GM18502 (cell line): ENCODE measurements around the gene RALB.

Experiments used
- ATAC-seq: cut with Tn5 transposase; IDR thresholded peaks from one replicate; pipeline ENCODE4 v1.9.1; 2021; ENCODE audit warnings: mild to moderate bottlenecking; ENCODE audit not compliant: unreplicated experiment, poor library complexity

Gene RALB

DNA sequence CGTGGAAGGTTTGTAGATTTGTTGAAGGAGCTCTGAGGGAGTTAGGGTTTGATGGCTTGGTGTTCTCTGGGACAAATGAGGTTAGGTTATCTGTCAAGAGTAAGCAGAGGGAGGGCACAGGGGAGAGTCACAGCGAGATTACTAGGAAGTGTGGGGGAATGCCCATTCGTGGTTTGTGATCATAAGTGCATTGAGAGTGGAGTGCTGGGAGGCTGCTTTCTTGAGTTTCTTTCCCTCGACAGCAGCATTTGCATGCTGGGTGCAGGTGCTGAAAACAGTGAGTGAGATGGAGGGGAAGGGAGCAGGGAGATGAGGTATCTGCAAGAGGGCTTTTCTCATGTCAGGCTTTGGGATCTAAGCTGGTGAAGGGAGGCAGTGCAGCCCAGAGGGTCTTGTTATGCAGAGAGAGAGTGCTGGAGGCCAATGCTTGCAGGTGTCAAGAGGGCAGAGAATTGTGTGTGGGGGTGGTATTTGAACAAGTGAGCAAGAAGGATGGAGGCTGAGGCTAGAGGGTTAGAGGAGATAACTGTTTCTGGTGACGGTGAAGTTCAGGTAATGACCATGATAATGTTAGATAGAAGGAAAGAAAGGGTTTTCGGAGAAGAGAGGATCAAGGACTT, 8.8 kb downstream of the RALB start:
- ATAC-seq = peak; percentile 86

DNA sequence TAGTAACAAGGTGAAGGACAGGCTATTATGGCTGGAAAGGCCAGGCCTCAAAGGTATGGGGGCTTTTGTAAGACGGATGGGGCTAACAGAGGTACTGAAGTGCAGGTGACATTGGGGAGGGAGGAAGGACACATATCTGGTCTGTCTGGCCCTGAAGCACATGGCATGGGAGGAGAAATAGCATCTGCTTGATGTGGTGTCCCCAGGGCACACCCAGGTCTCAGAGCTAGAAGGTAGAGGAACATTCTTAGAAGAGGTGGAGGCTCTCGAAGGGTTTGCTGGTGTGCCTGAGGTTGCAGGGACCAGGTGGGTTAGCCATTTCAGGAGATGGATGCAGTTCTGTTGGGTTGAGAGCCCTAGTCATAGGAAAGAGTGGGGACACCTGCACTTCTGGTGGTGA, 9.5 kb downstream of the RALB start:
- ATAC-seq = no peak

DNA sequence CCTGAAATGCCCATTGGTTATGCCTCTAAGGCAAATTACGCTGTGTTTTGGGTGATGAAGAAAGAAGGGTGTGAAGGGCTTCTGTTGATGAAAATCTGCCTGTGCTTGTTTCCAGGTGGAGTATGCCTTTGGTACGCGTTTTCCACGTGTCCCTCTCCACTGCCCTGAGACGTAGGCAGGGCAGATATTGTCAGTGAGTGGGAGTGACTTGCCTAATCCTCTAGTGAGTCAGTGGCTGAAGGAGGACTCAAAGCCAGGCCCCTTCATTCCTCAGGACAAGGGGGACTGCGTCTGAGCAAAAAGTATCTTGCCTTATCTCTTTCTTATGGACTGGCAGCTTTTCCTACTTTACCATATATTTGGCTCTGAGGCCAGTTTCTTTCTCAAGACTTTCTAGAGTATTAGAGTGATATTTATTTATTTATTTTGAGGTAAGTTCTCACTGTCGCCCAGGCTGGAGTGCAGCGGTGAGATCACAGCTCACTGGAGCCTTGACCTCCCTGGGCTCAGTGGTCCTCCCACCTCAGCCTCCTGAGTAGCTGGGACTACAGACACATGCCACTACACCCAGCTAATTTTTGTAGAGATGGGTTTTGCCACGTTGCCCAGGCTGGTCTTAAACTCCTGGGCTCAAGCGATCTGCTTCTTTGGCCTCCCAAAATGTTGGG, 10.2 kb downstream of the RALB start:
- ATAC-seq = no peak

DNA sequence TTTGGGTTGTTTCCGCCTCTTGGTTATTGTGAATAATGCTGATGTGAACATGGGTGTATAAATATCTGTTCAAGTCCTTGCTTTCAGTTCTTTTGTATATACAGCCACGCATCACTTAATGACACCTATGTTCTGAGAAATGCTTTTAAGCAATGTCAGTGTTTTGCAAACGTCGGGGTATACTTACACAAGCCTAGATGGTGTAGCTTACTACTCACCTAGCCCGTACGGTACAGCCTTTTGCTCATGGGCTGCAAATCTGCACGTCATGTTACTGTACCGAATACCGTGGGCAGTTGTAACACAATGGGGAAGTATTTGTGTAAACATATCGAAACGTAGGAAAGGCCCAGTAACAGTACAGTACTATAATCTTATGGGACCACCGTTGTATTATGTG, 12.4 kb downstream of the RALB start:
- peak; percentile 48 for ATAC-seq

DNA sequence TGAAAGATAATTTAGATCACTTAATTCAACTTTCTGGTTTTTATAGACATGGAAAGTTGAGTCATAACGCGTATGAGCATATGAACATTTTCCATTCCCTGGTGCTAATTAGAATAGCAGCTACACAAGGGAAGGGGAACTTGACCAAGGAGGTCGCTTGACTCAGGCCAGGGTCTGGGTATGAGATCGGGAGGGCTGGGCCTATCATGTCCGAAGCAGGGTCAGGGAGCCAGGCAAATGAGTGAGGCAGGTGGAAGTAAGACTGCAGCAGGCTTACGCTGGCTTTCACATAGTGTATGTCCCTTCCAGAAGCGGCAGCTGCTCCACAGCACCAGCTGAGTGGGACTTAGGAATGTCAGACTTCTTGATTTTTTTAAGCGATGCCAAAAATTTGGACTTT, 14.7 kb downstream of the RALB start:
- ATAC-seq = no peak

DNA sequence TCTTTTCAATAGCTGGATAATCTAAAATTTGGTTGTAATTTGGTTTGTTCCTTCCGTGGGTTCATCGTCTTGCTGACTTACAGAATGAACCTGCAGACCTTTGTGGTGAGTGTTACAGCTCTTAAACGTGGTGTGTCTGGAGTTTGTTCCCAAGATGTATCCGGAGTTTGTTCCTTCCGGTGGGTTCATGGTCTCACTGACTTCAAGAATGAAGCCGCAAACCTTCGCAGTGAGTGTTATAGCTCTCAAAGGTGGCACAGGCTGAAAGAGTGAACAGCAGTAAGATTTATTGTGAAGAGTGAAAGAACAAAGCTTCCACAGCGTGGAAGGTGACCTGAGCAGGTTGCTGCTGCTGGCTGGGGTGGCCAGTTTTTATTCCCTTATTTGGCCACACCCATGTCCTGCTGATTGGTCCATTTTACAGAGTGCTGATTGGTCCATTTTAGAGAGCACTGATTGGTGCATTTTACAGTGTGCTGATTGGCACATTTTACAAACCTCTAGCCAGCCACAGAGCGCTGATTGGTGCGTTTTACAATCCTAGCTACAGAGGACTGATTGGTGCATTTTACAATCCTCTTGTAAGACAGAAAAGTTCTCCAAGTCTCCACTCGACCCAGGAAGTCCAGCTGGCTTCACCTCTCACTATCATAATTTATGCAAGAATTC, 16.6 kb downstream of the RALB start:
- no peak for ATAC-seq

DNA sequence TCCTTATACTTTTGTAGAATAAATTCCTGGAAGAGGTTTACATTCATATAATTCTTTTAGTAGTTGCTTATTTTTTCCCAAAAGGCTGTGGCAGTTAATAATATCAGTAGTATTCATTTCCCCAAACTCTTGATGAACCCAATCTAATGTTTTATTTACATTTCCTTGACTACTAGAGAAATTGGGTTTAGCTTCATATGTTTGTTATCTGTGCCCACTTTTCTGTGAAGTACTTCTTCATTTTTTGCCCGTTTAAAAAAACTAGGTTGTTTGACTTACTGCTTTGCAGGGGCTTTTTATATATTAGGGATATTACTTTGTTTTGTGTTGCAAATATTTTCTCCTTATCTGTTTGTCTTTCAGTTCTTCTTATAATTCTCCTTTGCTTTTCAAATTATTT, 17.2 kb downstream of the RALB start:
- no peak for ATAC-seq

DNA sequence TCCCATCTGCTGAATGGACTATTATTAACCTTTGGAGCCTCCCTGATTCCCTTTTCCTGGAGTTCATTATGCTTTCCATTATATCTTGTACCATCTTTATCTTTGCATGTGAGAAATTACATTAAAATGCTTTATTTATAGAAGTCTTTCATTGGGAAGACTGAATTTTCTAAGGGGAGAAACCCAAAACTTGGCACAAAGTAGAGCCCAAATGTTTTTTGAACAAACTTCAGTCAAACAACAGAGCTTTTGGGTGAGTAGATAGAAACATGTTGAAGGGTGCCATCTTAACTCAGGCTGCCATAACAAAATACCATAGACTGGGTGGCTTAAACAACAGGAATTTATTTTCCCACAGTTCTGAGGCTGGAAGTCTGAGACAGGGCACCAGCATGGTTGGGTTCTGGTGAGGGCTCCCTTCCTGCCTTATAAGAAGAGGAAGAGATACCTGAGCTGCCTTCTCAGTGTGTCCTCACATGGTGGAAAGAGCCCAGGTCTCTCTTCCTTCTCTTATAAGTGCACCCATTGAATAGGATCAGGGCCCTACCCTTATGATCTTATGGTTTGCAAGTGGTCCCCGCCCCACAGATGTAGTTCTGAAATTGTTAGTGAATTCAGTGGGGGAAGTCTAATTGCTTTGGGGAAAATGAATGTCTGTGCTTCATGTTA, 19.2 kb downstream of the RALB start:
- no peak for ATAC-seq

DNA sequence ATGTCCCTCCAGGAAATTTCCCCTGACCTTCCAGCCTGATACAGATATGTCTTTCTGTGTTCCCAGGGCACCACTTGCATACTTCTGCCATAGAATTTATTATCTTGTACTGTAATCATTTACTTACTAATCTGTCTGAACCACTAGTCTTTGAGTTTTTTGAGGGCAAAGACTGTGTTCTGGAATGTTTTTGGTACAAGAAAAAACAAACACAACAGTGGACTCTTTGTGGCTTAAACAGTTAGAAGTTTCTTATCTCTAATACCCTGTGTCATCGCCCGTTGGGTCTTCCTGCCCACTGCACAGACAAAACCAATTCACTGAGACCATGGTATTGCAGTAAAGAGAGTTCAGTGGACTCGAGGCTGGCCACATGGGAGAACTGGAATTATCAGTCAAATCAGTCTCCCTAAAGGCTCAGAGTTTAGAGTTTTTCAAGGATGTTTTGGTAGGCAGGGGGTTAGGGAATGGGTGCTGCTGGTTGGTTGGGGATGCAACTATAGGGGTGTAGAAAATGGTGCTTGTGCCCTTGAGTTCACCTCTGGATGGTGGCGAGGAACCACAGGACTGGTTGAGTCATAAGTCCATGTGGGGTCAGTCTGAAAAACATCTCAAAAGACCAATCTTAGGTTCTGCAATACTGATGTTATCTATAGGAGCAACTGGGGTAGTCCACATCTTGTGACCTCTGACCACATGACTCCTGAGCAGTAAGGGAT, 20.3 kb downstream of the RALB start:
- ATAC-seq = no peak

DNA sequence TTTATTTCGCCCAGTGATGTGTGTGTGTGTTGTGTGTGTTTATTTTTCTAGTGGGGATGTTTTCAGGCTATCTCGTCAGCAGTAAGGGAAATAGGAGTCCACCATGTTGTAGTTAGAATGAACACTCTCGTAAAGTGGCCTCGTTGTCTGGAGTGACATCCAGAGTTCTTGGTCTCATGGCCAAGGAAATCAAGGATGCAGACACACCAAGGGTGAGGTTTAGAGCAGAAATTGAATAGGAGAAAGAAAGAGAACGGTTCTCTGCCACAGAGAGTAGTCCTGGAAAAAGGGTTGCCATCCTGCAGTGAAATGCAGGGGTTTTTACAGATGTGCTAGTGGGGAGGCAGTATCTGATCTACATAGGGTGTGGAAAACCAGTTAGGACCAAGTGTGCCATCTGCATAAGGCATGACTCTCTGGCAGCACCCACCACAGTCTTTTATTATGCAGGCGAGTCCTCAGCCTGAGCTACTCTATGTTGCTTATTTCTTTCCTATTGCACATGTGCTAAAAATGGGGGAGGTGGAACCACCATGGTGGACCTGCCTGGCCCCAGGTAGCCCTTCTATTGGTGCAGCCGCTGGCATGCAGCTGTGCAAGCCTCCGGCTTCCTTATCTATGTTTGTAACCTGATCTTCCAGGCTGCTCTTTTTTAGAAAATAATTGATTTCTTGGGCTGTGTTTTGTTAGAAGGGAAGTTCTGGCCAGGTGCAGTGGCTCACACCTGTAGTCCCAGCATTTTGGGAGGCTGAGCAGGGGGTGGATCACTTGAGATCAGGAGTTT, 23.2 kb downstream of the RALB start:
- ATAC-seq = no peak

DNA sequence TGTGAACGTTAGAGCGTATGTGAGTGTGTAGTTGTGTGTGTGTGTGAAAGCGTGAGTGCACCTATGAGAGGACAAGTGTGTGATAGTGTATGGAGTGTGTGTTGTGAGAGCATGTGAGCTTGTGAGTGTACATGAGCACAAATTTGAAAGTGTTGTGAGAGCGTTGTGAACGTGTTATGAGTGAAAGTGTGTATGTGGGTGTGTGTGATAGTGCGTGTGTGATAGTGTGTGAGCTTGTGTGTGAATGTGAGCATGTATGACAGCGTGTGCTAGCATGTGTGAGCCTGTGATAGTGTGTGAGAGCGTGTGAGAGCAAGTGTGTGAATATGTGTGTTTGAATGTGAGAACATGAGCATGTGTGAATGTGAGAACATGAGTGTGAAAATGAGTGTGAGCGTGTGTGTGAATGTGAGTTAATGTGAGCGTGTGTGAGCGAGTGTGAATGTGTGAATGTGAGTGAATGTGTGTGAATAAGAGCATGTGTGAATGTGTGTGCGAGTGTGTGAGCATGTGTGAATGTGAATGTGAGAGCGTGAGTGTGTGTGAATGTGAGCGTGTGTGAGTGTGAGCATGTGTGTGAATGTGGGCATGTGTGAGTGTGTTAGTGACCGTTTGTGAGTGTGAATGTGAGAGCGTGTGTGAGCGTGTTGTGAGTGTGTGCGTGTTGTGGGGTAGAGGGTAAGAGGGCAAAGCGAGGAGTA, 25.0 kb downstream of the RALB start:
- ATAC-seq = no peak

DNA sequence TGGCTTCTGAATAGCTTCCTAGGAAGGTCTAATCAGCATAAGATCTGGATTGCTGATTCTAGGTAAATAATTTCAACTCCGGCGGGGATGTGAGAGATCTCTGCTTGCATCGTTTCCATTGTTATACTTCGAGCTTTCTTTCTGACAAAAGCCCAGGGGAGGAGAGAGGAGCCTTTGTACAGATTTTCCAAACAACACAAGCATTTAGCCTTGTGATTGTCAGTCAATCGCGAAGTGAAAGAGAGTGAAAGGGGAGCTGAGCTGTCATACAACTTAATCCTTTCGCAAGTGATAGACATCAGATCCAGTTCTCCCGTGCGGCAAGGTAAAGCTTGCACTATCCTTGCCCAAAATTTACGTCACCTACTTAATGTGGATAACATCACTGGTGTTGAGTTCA, 26.2 kb downstream of the RALB start:
- no peak for ATAC-seq

DNA sequence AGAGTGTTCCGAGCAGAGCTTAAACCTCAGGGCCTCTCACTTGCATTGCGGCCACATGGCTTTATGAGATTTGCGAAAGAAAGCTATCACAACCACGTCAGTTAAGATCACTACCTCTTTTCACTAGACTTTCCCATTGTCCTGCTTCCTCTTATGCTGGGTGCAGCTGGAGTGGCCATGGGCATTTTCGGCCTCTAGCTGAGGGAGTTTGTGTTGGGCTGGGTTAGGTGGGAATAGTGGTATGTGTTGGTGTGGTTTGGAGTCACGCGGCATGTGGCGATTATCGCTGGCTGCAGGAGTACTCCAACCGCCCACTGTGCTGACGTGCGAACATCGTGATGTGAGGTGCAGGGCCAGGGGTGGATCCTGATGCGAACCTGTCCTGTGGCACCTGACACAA, 27.1 kb downstream of the RALB start:
- ATAC-seq = no peak

DNA sequence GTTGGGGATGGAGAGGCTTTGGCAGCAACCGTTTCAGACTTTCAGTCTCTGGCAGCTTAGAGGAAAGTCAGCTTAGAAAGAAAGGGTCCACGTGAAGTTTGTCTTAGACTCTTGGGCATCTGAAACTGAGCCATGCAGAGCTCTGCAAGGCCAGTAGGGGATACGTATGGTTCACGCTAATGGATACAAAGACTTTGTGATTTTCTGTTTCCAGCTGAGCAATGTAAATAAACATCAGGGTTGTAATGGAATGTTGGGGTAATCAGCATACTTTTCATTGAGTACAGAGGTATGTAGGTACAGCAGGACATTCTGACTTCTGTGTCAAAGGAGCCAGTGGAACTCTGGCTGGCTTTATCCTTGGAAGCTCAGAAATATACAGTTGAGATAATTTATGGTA, 31.0 kb downstream of the RALB start:
- ATAC-seq = no peak

DNA sequence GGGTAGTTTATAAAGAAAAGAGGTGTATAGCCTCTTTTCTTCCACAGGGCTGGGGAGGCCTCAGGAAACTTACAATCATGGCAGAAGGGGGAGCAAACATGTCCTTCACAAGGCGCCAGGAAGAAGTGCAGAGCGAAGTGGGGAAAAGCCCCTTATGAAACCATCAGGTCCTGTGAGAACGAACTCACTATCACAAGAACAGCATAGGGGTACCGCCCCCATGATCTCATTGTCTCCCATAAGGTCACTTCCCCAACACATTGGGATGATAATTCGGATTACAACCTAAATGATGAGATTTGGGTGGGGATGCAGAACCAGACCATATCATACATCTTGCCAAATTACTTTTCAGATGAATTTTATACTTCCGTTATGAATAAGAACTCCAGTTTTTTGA, 32.4 kb downstream of the RALB start:
- ATAC-seq = no peak

DNA sequence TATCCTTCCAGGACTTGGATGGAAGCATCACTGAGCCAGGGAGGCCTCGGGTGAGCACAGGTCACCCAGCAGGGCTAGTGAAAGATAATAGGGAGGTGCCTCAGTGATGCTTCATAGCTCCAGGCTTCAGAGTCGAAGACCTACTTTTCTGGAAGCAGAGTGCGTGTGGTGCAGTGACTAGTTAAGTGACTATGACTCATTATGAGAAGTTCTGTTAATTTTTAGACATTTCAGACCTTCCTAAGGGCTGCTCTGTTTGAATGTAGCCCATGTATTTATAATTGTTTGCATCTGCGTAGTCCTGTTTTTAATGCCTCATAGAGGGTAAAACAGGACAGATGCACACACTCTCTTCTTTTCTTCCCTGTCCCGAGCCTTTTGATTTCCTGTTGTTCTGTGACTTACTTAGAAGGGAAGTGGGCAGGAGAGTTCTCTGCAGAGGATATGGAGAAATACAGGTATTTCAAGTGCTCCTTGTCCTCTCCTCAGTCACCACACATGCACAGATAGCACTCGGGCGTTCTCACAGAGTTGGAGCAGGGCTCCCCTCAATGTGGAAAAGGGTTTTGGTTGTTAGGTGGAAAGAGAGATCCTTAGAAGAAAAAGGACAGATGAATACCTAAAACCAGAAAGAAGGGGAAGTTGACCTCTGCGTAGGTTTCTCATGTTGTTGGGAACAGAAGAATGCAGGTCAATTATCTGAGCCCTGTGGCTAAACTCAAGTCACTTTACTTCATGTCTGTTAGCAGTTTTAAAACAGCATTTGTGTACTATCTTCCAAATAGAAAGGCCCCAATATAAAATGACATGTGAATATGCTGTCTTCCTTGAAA, 34.7 kb downstream of the RALB start:
- ATAC-seq = peak; percentile 98

DNA sequence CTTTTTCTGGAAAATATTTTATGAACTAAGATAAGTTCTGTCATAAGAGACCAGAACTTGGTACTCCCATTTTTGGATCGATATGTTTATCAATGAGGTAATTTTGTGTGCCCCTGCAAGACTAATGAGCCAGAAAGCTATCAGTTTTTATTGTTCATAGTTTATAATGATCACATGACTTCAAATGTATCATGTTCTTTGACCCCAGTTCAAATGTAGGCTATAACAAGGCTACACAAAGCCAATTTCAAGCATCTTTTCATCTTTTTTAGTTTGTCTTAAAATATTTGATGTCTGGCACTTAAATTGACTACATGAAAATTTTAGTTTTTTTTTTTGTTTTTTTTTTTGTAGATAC, 35.3 kb downstream of the RALB start:
- ATAC-seq = no peak

DNA sequence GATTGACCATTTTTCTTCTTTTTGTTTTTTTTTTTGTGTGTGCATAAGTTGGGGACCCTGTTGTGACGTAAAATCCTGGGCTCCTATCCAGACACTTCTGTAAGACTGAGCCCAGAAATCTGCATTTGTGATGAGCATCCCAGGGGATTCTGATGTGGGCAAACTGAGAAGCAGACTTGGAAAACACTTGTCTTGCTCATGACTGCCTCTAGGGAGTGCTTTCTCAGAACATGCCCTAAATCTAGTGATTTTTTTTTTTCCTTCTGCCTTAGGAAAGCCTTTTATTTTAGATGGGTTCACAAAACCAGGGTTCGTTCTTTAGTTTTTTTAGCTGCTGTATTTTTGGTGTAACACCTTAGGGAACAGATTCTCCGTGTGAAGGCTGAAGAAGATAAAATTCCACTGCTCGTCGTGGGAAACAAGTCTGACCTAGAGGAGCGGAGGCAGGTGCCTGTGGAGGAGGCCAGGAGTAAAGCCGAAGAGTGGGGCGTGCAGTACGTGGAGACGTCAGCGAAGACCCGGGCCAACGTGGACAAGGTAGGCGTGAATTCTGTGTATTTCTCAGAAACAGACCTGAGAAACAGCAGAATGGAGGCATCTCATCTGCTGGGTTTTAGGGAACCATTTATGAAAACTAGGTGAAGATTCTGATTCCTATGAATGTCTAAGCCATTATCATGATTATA, 36.7 kb downstream of the RALB start:
- ATAC-seq = no peak
